H1 (cell line): ENCODE data around the gene BRIP1. TPM values are rescaled to one million over a fixed set of nuclear protein-coding genes. Genes with fewer than 3 reads are reported as not detected.

Experiments used
- CTCF ChIA-PET: fragments of 300-600 bp; sonication (Branson Sonifier 250); formaldehyde crosslinking; loops from one replicate; lab custom pipeline; 2021; ENCODE audit not compliant: partially characterized antibody; lab: Charles Lee
- POLR2A ChIA-PET: fragments of 300-600 bp; sonication (Branson Sonifier 250); formaldehyde crosslinking; loops from one replicate; lab custom pipeline; 2021; ENCODE audit warnings: inconsistent platforms; ENCODE audit not compliant: partially characterized antibody; lab: Charles Lee
- DNase-seq, 2 experiments: peaks; one replicate each; pipeline versions ENCODE4 v3.0.0 to v3.0.0-alpha.2; 2010 to 2022; ENCODE audit warnings: low spot score in 2 of 2, low read depth in 1 of 2, mixed read lengths in 1 of 2
- FAIRE-seq: peaks from 2 replicates; lab custom pipeline; 2011; peaks lifted over from hg19 to GRCh38; lab: Jason Lieb, UNC
- H2AFZ ChIP-seq: 2 replicates; pipeline ENCODE4 v1.8.1; 2012; ENCODE audit warnings: low read length, inconsistent platforms
- H2AK5ac ChIP-seq: 2 replicates; pipeline ENCODE4 v1.6.1; 2013; ENCODE audit warnings: low read depth, low read length
- H2BK120ac ChIP-seq: replicated peaks from 2 replicates; pipeline ENCODE3; 2013; ENCODE audit warnings: low read depth, low read length, inconsistent platforms
- H2BK12ac ChIP-seq: 2 replicates; pipeline ENCODE4 v1.6.1; 2013; ENCODE audit warnings: low read depth, low read length
- H2BK15ac ChIP-seq: 2 replicates; pipeline ENCODE4 v1.6.1; 2013; ENCODE audit warnings: low read length
- H2BK20ac ChIP-seq: 2 replicates; pipeline ENCODE4 v1.6.1; 2013; ENCODE audit warnings: low read length
- H2BK5ac ChIP-seq: 2 replicates; pipeline ENCODE4 v1.6.1; 2013; ENCODE audit warnings: low read depth, low read length
- H3K14ac ChIP-seq: 2 replicates; pipeline ENCODE4 v1.6.1; 2013; ENCODE audit warnings: inconsistent platforms; ENCODE audit not compliant: insufficient read length
- H3K18ac ChIP-seq: 2 replicates; pipeline ENCODE4 v1.6.1; 2013; ENCODE audit warnings: low read length; ENCODE audit errors: extremely low read depth
- H3K23ac ChIP-seq: 2 replicates; pipeline ENCODE4 v1.6.1; 2013; ENCODE audit warnings: inconsistent platforms; ENCODE audit not compliant: insufficient read length
- H3K23me2 ChIP-seq: 2 replicates; pipeline ENCODE4 v1.6.1; 2013; ENCODE audit warnings: low read depth, low read length
- H3K27ac ChIP-seq: 2 replicates; pipeline ENCODE4 v1.6.1; 2011; ENCODE audit warnings: low read depth, low read length, inconsistent platforms
- H3K27me3 ChIP-seq, 4 experiments: replicated peaks in 1 of 4; 1 replicate in 1 of 4; 2 replicates in 3 of 4; pipeline versions ENCODE4 v1.6.1 to v1.8.1; 2011 to 2013; ENCODE audit warnings: low read length in 3 of 4, mild to moderate bottlenecking in 3 of 4, inconsistent platforms in 2 of 4, mixed read lengths in 2 of 4, moderate library complexity in 1 of 4; ENCODE audit not compliant: control insufficient read depth in 3 of 4, insufficient read depth in 3 of 4; ENCODE audit errors: extremely low read depth in 1 of 4
- H3K36me3 ChIP-seq, 4 experiments: 2 replicates each; pipeline versions ENCODE4 v1.6.1 to v1.8.1; 2011 to 2013; ENCODE audit warnings: mild to moderate bottlenecking in 4 of 4, low read length in 3 of 4, moderate library complexity in 2 of 4, control low read depth in 1 of 4, inconsistent platforms in 1 of 4; ENCODE audit not compliant: insufficient read depth in 4 of 4, control insufficient read depth in 2 of 4
- H3K4ac ChIP-seq: replicated peaks from 2 replicates; pipeline ENCODE3; 2013; ENCODE audit warnings: low read length, low read depth, mixed read lengths, inconsistent platforms; ENCODE audit not compliant: insufficient read length
- H3K4me1 ChIP-seq, 4 experiments: replicated peaks in 1 of 4; 1 replicate in 1 of 4; 2 replicates in 3 of 4; pipeline versions ENCODE4 v1.6.1 to v1.8.1; 2011 to 2013; ENCODE audit warnings: low read length in 3 of 4, inconsistent platforms in 2 of 4, mixed read lengths in 1 of 4; ENCODE audit not compliant: insufficient read depth in 4 of 4, control insufficient read depth in 3 of 4
- H3K4me2 ChIP-seq, 2 experiments: 2 replicates each; pipeline versions ENCODE4 v1.6.1 to v1.8.1; 2011 to 2013; ENCODE audit warnings: low read depth in 2 of 2, low read length in 2 of 2, control low read depth in 1 of 2, inconsistent platforms in 1 of 2, mild to moderate bottlenecking in 1 of 2; ENCODE audit not compliant: insufficient read depth in 1 of 2
- H3K4me3 ChIP-seq, 4 experiments: fragments of 200-600, 300-600 bp in 1 of 4; sonication (generic), shearing (Covaris generic), sonication (Bioruptor Twin) in 1 of 4; 2 replicates each; pipeline versions ENCODE4 v1.5.1 to v1.8.1; 2011 to 2016; ENCODE audit warnings: low read length in 4 of 4, low read depth in 3 of 4, control low read depth in 2 of 4, inconsistent platforms in 2 of 4, mild to moderate bottlenecking in 2 of 4, mixed read lengths in 1 of 4, moderate library complexity in 1 of 4; ENCODE audit not compliant: insufficient read depth in 2 of 4; ENCODE audit errors: extremely low read depth in 1 of 4
- H3K56ac ChIP-seq: replicated peaks from 2 replicates; pipeline ENCODE3; 2013; ENCODE audit warnings: low read depth, mild to moderate bottlenecking, mixed read lengths, low read length, inconsistent platforms; ENCODE audit not compliant: insufficient read length
- H3K79me1 ChIP-seq: 2 replicates; pipeline ENCODE4 v1.6.1; 2013; ENCODE audit warnings: low read depth, low read length, control low read depth
- H3K79me2 ChIP-seq, 2 experiments: 2 replicates each; pipeline versions ENCODE4 v1.6.1 to v1.8.1; 2012 to 2013; ENCODE audit warnings: low read length in 2 of 2, mild to moderate bottlenecking in 2 of 2, inconsistent platforms in 1 of 2; ENCODE audit not compliant: insufficient read depth in 2 of 2, control insufficient read depth in 1 of 2
- H3K9ac ChIP-seq, 4 experiments: replicated peaks in 1 of 4; 1 replicate in 1 of 4; 2 replicates in 3 of 4; pipeline versions ENCODE4 v1.6.1 to v1.8.1; 2011 to 2013; ENCODE audit warnings: low read depth in 3 of 4, low read length in 3 of 4, control low read depth in 2 of 4, mild to moderate bottlenecking in 2 of 4, moderate library complexity in 2 of 4, inconsistent platforms in 1 of 4; ENCODE audit errors: extremely low read depth in 1 of 4
- H3K9me3 ChIP-seq, 2 experiments: 2 replicates each; pipeline versions ENCODE4 v1.6.1 to v1.8.1; 2012 to 2013; ENCODE audit warnings: mild to moderate bottlenecking in 2 of 2, moderate library complexity in 2 of 2, control low read depth in 1 of 2, inconsistent platforms in 1 of 2, low read depth in 1 of 2, low read length in 1 of 2, mixed read lengths in 1 of 2; ENCODE audit not compliant: insufficient read depth in 2 of 2
- H4K20me1 ChIP-seq, 2 experiments: replicated peaks in 1 of 2; 2 replicates each; pipeline versions ENCODE3 to v1.8.1; 2011 to 2013; ENCODE audit warnings: inconsistent platforms in 2 of 2, low read length in 2 of 2, mild to moderate bottlenecking in 1 of 2; ENCODE audit not compliant: insufficient read depth in 2 of 2, control insufficient read depth in 1 of 2
- H4K5ac ChIP-seq: 2 replicates; pipeline ENCODE4 v1.6.1; 2013; ENCODE audit warnings: low read length, low read depth, mixed read lengths, inconsistent platforms; ENCODE audit not compliant: insufficient read length
- H4K8ac ChIP-seq: 2 replicates; pipeline ENCODE4 v1.8.0; 2013; ENCODE audit warnings: mild to moderate bottlenecking, moderate library complexity, low read length, inconsistent platforms; ENCODE audit not compliant: insufficient read depth; ENCODE audit errors: extremely low read depth
- H4K91ac ChIP-seq: replicated peaks from 2 replicates; pipeline ENCODE3; 2013; ENCODE audit warnings: low read length, mixed read lengths, inconsistent platforms; ENCODE audit not compliant: insufficient read length
- CBX8 ChIP-seq: fragments of 300-800, 300-1000 bp; sonication (generic); IDR thresholded peaks from 2 replicates; pipeline ENCODE4 v1.7.1; 2016; ENCODE audit warnings: low read depth, low read length, borderline replicate concordance
- CHD1 ChIP-seq: IDR thresholded peaks from 2 replicates; pipeline ENCODE4 v1.6.1; 2012; ENCODE audit warnings: low read depth, low read length, improper control_type of control experiment
- CHD2 ChIP-seq: IDR thresholded peaks from 2 replicates; pipeline ENCODE4 v1.6.1; 2012; ENCODE audit warnings: low read length, improper control_type of control experiment
- CREB1 ChIP-seq: IDR thresholded peaks from 2 replicates; pipeline ENCODE4 v1.6.1; 2012; ENCODE audit warnings: inconsistent platforms
- EP300 ChIP-seq, 2 experiments: IDR thresholded peaks; 1 replicate in 1 of 2; 2 replicates in 1 of 2; pipeline ENCODE4 v1.6.1; 2011 to 2012; ENCODE audit warnings: low read depth in 2 of 2, low read length in 2 of 2, mild to moderate bottlenecking in 2 of 2, borderline replicate concordance in 1 of 2, inconsistent platforms in 1 of 2, moderate library complexity in 1 of 2
- NANOG ChIP-seq: IDR thresholded peaks from 2 replicates; pipeline ENCODE4 v1.6.1; 2011; ENCODE audit warnings: low read length, low read depth, mild to moderate bottlenecking, inconsistent platforms; ENCODE audit not compliant: insufficient read depth, poor library complexity, severe bottlenecking
- PHF8 ChIP-seq: fragments of 200-600 bp; sonication (generic); conservative IDR thresholded peaks from 2 replicates; pipeline ENCODE4 v1.7.1; 2012; ENCODE audit warnings: low read depth, mild to moderate bottlenecking, inconsistent platforms, low read length, moderate library complexity
- POLR2A ChIP-seq, 2 experiments: IDR thresholded peaks; 1 replicate in 1 of 2; 2 replicates in 1 of 2; pipeline ENCODE4 v1.6.1; 2011; ENCODE audit warnings: low read depth in 2 of 2, low read length in 2 of 2, mild to moderate bottlenecking in 2 of 2; ENCODE audit errors: control extremely low read depth in 1 of 2
- RNF2 ChIP-seq: fragments of 200-900, 300-1000 bp; sonication (generic); IDR thresholded peaks from 2 replicates; pipeline ENCODE4 v1.7.1; 2016; ENCODE audit warnings: borderline replicate concordance, low read depth, mild to moderate bottlenecking, antibody characterized with exemption, low read length; ENCODE audit not compliant: poor library complexity, severe bottlenecking; ENCODE audit errors: missing control alignments
- RXRA ChIP-seq: IDR thresholded peaks from 2 replicates; pipeline ENCODE4 v1.6.1; 2011; ENCODE audit warnings: low read depth, mild to moderate bottlenecking, low read length, moderate library complexity; ENCODE audit not compliant: insufficient read depth
- SIN3A ChIP-seq, 2 experiments: IDR thresholded peaks in 1 of 2; conservative IDR thresholded peaks in 1 of 2; 2 replicates each; pipeline ENCODE4 v1.6.1; 2011 to 2012; ENCODE audit warnings: low read length in 2 of 2, improper control_type of control experiment in 1 of 2, low read depth in 1 of 2, mild to moderate bottlenecking in 1 of 2
- SP4 ChIP-seq: IDR thresholded peaks from 2 replicates; pipeline ENCODE4 v1.6.1; 2012; ENCODE audit warnings: low read length, inconsistent platforms
- SUZ12 ChIP-seq: fragments of 200-600 bp; sonication (generic); IDR thresholded peaks from 2 replicates; pipeline ENCODE4 v1.6.1; 2012; ENCODE audit warnings: mild to moderate bottlenecking, inconsistent platforms, low read length, moderate library complexity, mixed read lengths
- TBP ChIP-seq: IDR thresholded peaks from 2 replicates; pipeline ENCODE4 v1.6.1; 2011; ENCODE audit warnings: low read depth, low read length, improper control_type of control experiment
- ZNF274 ChIP-seq: IDR thresholded peaks from 2 replicates; pipeline ENCODE4 v1.7.0; 2012; ENCODE audit warnings: low read length, borderline replicate concordance; ENCODE audit errors: extremely low read depth
- WGBS, 2 experiments: shearing (Covaris generic) in 1 of 2; methylation state at CpG; one replicate each; pipeline versions ENCODE4 v1.1.6 to v1.1.7; 2013 to 2015; ENCODE audit warnings: low lambda C conversion rate in 2 of 2, mixed read lengths in 2 of 2, inconsistent platforms in 1 of 2, low coverage in 1 of 2, missing lambda C conversion rate in 1 of 2; ENCODE audit not compliant: insufficient replicate concordance in 2 of 2, insufficient coverage in 1 of 2, insufficient read length in 1 of 2; ENCODE audit errors: extremely low coverage in 1 of 2, missing lambda C conversion rate in 1 of 2; 5-methylcytosine and 5-hydroxymethylcytosine counted together
- polyA plus RNA-seq, 7 experiments: library from polyadenylated mRNA; depleted of rRNA in 3 of 7; stranded (reverse) in 5 of 7; unstranded in 2 of 7; fragments of >200 nt in 5 of 7; fragments of 200-250 nt in 2 of 7; gene quantifications; 1 replicate in 5 of 7; 2 replicates in 1 of 7; 4 replicates in 1 of 7; pipeline versions ENCODE4 v1.2.1 to v1.2.3, GENCODE V29; 2011 to 2013; ENCODE audit warnings: missing spikeins in 2 of 7, mixed read lengths in 2 of 7
- total RNA-seq: library from RNA; stranded (reverse); fragmentation: NEBNext Ultra II Directional; extraction: Animal tissue kit (Norgen Biotek cat#: 25700); gene quantifications from 2 replicates; pipeline ENCODE4 v1.2.1, GENCODE V29; 2021

BRIP1 gene
- total and polyA plus RNA-seq, 2 of the 8 experiments (the other 6 are each of a cell fraction or from before 2014, with no cell fraction given), result 5.8 to 19.2 TPM

DNA sequence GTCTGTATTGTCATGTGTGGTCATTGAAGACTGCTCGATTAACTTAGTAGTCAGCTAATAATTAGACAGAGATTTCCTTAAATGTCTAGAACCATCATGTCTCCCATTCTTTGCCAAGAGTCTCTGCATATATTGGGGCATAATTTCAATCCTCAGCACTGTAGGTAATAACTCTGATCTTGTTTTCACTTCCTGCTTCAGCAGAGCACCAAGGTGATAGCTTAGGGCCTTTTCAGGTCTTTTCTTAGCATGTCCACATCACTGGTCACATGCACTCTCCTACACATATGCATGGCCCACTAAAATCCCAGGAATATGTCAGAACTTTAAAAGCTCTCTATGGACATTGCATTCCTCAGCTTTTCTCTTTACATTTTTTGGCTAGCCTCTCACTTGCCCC lies 162.0 kb downstream of the BRIP1 start:
- no peak for DNase-seq
- no peaks in the 10 kb centered on the region for H4K20me1 ChIP-seq
- no peak overlapping the region for H4K5ac ChIP-seq
- H3K4me1 ChIP-seq, result no peaks in the 10 kb centered on the region
- H2BK20ac ChIP-seq, result no peak overlapping the region
- ChIA-PET POLR2A (no interaction called here), CTCF (no interaction called here)
- H2AK5ac ChIP-seq, result no peak overlapping the region
- no peak overlapping the region for H4K8ac ChIP-seq
- no peak overlapping the region for H3K4ac ChIP-seq
- H3K9ac ChIP-seq, result no peak overlapping the region
- no peak overlapping the region for H2AFZ ChIP-seq
- no peak overlapping the region for H2BK5ac ChIP-seq
- H3K9me3 ChIP-seq, result peaks cover 29 to 38% of the 10 kb centered on the region in 2 experiments
- H3K79me1 ChIP-seq, result no peaks in the 10 kb centered on the region
- no peak overlapping the region for H2BK15ac ChIP-seq
- no peaks in the 10 kb centered on the region for H3K79me2 ChIP-seq
- H3K56ac ChIP-seq, result no peak overlapping the region
- no peaks in the 10 kb centered on the region for H3K23me2 ChIP-seq
- no peak overlapping the region for H3K18ac ChIP-seq
- no peak overlapping the region for H3K4me2 ChIP-seq
- WGBS, 2 experiments, result 90% methylated on average over 1 of the region's 1 CpG; no CpG with 5 or more reads in 1 of the 2 experiments
- H3K14ac ChIP-seq, result no peak overlapping the region
- H2BK120ac ChIP-seq, result no peak overlapping the region
- no peak overlapping the region for H3K23ac ChIP-seq
- no peaks in the 10 kb centered on the region for H3K27me3 ChIP-seq
- H2BK12ac ChIP-seq, result no peak overlapping the region
- H3K4me3 ChIP-seq, result no peak overlapping the region
- H4K91ac ChIP-seq, result no peak overlapping the region
- FAIRE-seq, result no peak
- no peaks in the 10 kb centered on the region; a peak in 1 of 8 replicates for H3K36me3 ChIP-seq
- no peak overlapping the region for H3K27ac ChIP-seq
- TF ChIP-seq RXRA (no peak), NANOG (no peak), RNF2 (no peak), ZNF274 (no peak), CREB1 (no peak), CHD2 (no peak), PHF8 (no peak), SUZ12 (no peak), EP300 (IDR thresholded peaks at IDR 0.05; ENCODE audit: borderline replicate concordance in 1 of 2, low read depth in 2 of 2, low read length in 2 of 2) (no peak), SIN3A (conservative IDR thresholded peaks at IDR 0.05 in 1 of 2, IDR thresholded peaks at IDR 0.05 in 1 of 2; ENCODE audit: low read depth in 1 of 2, low read length in 2 of 2) (no peak), SP4 (no peak), CBX8 (no peak), POLR2A (IDR thresholded peaks at IDR 0.05; ENCODE audit: control extremely low read depth in 1 of 2, low read depth in 2 of 2, low read length in 2 of 2) (no peak), TBP (no peak), CHD1 (no peak)
